ENCODE results near the gene PPP1CA.

DNA sequence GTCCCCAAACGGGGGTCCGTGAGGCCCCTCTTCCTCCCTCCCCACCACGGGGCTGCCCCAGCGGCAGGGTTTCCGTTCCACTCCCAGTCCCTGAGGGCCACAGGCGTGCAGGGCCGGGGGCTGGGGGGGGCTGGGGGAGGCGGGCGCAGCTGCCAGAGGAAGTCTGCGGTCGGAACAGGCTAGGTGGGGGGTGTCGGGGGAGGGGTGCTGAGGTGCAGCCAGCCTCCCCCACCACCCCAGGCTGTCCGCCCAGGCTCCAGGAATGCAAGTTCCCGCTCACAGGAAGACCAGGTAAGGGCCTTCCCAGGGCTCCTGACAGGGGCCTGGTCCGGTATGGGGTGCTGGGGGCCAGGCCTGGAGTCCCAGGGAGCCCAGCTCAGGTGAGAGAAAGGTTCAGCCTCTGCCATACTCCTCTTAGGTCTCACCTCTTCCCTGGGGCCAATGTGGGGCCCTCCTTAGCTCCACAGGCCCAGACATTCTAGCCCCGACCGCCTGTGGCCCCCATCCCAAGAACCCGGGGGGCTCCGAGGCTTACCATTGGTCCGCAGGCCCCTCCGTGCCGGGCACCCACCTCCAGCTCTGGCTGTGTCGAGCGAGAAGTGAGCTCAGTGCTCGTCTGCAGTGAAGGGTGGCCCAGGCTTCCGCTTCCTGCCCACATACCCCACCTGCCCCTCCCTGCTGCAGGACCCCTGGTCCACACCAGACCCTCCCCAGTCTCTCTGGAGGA, 35.6 kb upstream of the PPP1CA start, which contains the start of gene PTPRCAP:
- TF ChIP-seq CTCF (IDR thresholded peaks at IDR 0.05; ENCODE audit: low read depth, low read length, poor library complexity, severe bottlenecking) (no peak), EZH2phosphoT487 (IDR thresholded peaks at IDR 0.05; ENCODE audit: borderline replicate concordance, low read length) (no peak)

Data from DOHH2 (cell line).